ENCODE data around the gene KIF26A. TPM values are rescaled to one million over a fixed set of nuclear protein-coding genes. Genes with fewer than 3 reads are reported as not detected.
"Not testable (repeated sequence)": the region's sequence is repeated elsewhere in the genome, so short reads cannot be mapped to it uniquely, and the experiment has no call there.

The KIF26A gene
- total RNA-seq, 1 donor from 2014 or later = 6.3 TPM

DNA sequence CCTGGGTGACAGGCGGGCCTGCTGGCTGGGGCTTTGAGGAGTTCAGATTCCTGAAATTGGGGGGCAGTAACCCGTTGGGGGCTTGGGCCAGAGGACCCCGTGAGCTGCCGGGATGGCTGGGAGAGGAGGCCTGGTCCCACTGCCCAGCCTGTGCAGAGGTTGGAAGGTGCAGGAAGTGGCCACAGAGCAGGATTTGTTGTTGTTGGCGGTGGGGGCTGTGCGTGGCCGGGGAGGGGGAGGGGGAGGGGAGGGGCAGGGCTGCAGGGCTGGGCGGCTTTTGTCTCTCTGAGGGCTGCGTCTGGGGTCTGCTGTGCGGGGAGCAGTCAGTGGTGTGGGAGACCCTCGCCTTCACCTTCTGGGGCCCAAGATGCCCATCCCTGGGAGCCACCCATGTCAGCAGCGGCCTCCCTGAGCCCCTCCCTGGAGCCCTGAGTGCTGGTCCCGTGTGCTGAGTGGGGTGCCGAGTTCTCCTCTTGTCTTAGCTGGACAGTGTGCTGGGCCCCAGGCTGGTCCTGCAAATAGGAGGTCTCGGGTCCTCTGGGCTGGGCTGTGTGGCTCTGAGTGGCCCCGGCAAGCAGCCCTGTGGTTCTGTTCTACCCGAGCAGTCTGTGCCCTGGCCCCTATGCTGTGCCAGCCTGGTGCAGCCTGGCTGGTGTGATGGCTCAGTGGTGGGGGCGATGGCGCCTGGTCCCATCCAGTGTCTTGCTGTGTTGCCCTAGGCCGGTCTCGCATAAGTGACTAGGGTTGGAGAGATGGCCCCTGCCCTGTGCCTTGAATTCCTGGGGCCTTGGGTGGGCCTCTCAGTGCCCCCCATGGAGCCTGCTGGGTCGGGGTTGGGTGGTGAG, 10.3 kb downstream of the KIF26A start:
- peak; percentile 22 for DNase-seq
- intact Hi-C loops (cut with DNase I) = loop anchor here (10.0 kb wide), 1 partner anchor 226 kb away; no protein-coding TSS in a partner anchor
- ATAC-seq (ENCODE audit: poor library complexity) = no peak

GRCh38 chr14:104149278-104149595, 10.8 kb downstream of the KIF26A start:
- ATAC-seq (ENCODE audit: poor library complexity) = no peak
- intact Hi-C loops (cut with DNase I) = loop anchor here (10.0 kb wide), 1 partner anchor 226 kb away; no protein-coding TSS in a partner anchor
- no peak for DNase-seq

- ATAC-seq (ENCODE audit: poor library complexity) = peak; percentile 41
- DNase-seq = peak; percentile 59
- intact Hi-C loops (cut with DNase I) = loop anchor here (10.0 kb wide), 1 partner anchor 225 kb away; no protein-coding TSS in a partner anchor
Observed at GRCh38 chr14:104149617-104150135, 11.3 kb downstream of the KIF26A start.

DNA sequence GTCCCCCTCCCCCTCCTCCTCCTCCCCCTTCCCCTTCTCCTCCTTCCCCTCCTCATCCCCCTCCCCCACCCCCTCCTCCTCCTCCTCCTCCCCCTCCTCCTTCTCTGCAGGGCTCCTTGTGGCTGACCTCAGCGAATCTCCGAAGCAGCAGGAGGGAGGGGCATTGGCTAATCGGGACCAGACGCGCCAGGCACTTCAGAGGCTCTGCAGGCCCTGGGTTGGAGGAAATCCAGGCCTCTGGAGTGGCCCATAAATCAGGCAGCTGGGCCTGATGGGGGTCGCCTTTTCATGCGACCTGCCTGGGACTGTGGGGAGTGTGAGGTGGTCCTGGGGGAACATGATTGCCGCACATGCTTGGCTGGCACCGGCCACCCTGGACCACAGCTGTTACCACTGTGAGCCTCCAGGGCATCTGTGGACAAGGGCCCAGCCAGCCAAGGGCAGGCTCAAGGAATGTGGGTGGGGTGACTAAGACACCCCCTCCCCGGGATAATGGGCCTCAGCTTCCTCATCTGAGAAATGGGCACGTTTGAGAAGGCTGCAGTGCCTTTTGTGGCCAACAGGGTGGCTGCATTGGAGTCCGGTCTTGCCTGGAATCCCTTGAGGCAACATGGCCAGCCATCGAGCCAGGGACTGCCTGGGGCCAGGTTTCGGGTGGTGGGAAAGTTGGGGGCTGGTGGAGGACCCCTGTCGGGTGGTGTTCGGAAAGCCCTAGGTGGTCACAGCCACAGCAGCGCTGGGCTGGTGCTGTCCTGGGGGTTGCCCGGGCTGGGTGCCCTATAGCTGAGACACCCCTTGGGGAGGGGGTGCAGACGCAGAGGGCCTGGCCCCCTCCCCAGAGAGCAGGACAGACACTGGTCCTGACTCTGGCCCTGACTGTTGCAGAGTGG, 12.0 kb downstream of the KIF26A start:
- intact Hi-C loops (cut with DNase I) = no loop called here
- DNase-seq (no peak), ATAC-seq (ENCODE audit: poor library complexity) (peak; percentile 50)

DNA sequence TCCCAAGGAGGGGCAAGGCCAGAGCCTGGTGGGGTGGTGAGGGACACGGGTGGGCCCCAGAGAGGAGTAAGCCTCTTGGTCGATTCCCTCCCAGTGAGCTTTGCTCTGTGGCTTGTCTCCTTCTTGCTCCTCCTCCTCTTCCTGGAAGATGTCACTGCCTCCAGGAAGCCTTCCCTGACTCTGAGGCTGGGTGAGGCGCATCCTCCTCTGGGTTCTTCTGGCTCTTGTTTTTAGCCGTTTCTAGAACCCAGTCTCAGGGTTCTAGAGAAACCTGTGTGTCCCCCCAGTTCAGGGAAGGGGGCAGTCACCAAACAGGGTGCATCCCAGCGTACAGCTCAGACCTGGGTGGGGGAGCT, 12.6 kb downstream of the KIF26A start:
- DNase-seq (no peak), ATAC-seq (ENCODE audit: poor library complexity) (no peak)
- intact Hi-C loops (cut with DNase I) = no loop called here

GRCh38 chr14:104151566-104152245, 13.3 kb downstream of the KIF26A start:
- DNase-seq (no peak), ATAC-seq (ENCODE audit: poor library complexity) (no peak)
- intact Hi-C loops (cut with DNase I) = no loop called here

DNA sequence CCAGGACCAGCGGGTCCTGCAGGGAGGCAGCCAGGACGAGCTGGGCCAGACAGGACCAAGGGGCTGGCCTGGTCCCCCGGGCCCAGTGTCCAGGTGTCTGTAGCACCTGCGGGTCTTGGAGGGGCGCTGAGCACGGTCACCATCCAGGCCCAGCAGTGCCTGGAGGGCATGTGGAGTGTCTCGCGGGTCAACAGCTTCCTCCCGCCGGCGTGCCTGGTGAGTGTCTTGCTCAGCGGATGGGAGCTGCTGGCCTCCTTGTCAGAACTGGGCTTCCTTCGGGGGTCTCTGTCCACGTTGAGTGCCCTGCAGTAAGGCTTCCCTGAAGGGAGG, 13.8 kb downstream of the KIF26A start:
- DNase-seq (no peak), ATAC-seq (ENCODE audit: poor library complexity) (no peak)
- intact Hi-C loops (cut with DNase I) = no loop called here

DNA sequence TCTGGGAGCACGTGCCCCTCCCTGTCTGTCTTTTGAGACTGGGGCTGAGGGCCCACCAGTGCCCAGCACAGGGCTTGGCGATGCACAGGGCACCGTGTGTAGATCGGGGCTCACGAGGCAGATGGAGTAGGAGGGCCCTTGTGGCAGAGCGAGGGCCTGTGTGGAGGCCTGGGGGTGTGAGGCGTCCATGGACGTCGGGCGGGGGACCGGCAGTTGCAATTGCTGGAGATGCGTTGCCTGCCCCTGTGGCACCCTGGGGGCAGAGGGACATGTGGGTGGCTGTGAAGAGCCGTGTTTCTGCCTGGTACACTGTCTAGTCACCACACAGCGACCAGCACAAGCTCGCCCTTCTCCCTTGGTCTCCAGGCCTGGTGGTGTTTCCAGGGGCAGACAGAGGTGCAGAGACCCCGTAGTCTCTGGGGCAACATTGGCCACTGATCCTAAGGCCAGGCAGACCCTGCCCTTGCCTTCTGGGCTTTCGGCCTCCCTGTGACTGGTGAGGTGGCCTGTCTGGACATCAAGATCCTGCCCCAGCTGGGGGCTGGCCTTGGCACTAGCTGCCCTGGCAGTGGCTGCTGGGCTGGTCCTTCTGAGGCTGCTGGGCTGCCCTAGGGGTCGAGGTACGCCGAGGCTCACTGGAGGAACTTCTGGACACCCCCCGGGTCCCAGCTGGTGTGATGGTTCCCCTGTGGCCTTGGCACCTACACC, 14.5 kb downstream of the KIF26A start:
- DNase-seq (no peak), ATAC-seq (ENCODE audit: poor library complexity) (no peak)
- intact Hi-C loops (cut with DNase I) = no loop called here

DNA sequence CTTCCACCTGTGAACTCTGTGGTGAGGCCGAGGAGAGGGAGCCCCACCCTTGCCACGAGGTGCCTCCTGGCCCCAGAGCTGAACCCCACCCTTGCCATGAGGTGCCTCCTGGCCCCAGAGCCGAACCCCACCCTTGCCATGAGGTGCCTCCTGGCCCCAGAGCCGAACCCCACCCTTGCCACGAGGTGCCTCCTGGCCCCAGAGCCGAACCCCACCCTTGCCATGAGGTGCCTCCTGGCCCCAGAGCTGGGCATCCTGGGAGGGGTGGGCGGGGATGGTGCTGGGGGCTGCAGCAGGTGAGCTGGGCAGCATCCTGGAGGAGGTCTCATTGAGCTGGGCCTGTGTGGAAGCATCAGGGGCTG, 15.0 kb downstream of the KIF26A start:
- intact Hi-C loops (cut with DNase I); ATAC-seq (ENCODE audit: poor library complexity); DNase-seq: not testable (repeated sequence)

GRCh38 chr14:104154246-104154645, 15.9 kb downstream of the KIF26A start:
- no peak for ATAC-seq (ENCODE audit: poor library complexity)
- DNase-seq = no peak
- intact Hi-C loops (cut with DNase I) = no loop called here

- DNase-seq (peak; percentile 65), ATAC-seq (ENCODE audit: poor library complexity) (no peak)
- intact Hi-C loops (cut with DNase I) = no loop called here
Observed at GRCh38 chr14:104155513-104155912, 17.1 kb downstream of the KIF26A start.

GRCh38 chr14:104156142-104156541, 17.8 kb downstream of the KIF26A start:
- intact Hi-C loops (cut with DNase I) = no loop called here
- ATAC-seq (ENCODE audit: poor library complexity) = no peak
- DNase-seq = no peak

- intact Hi-C loops (cut with DNase I) = no loop called here
Observed at GRCh38 chr14:104157016-104157928, 18.9 kb downstream of the KIF26A start.

GRCh38 chr14:104158827-104159798, 20.7 kb downstream of the KIF26A start:
- DNase-seq (peak; percentile 77), ATAC-seq (ENCODE audit: poor library complexity) (peak; percentile 83)
- intact Hi-C loops (cut with DNase I) = no loop called here

More at GRCh38 chr14:104157016-104157928, 18.9 kb downstream of the KIF26A start:
- DNase-seq (no peak), ATAC-seq (ENCODE audit: poor library complexity) (no peak)

DNA sequence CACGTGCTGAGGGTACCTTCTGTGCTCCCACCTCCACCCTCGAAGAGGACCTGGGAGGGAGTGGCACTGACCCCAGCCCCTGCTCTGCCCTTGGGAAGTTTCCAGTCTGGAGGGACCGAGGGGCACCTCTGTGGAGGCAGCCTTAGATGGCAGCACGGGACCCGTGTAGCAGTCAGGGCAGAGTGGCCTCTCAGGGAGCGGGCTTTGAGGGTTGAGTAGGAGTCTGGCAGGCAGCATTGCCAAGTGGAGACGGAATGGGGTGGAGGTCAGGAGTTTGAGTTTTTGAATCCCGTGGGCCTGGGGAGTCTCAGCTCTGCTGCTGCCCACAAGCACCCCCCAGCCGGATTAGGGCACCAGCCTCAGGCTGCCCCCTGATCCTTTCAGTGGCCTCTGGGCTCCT, 21.6 kb downstream of the KIF26A start:
- no peak for ATAC-seq (ENCODE audit: poor library complexity)
- intact Hi-C loops (cut with DNase I) = no loop called here

DNA sequence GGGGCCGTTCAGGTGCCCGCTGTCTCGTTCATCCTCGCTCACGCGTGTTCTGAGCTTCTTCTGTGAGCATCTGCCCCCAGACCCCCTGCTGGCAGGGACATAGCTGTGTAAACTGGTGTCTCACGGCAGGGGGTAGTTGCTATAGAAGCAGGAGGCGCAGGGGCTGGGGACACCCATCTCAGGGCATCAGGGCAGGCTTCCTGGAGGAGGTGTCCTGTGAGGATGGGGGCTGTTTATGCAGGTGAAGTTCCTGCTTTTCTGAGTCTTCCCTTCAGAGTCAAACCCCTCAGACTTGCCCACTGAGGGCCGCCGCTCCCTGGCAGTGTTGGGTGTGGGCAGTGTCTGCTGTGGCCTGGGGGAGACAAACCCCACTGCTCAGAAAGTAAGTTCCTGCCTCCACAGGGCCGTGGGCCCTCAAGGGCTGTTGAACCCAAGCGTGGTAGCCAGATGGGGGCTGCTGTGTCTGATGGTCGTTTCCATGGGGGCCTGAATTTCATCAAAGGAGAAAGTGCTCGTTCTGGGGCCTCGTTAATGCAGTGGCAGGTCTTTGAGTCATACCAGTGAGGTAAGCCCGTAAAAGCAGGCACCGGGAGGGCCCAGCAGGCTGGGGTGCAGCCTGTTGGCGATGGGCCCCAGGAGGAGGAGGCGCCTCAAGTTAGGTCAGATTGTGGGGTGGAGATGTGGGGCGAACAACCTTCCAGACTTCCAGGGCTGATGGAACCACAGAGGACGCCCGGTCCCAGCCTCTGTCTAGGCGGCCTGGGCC, 23.4 kb downstream of the KIF26A start:
- intact Hi-C loops (cut with DNase I) = no loop called here
- no peak for ATAC-seq (ENCODE audit: poor library complexity)

More for the DNA sequence above, 21.6 kb downstream of the KIF26A start:
- DNase-seq = no peak

More for the DNA sequence above, 23.4 kb downstream of the KIF26A start:
- DNase-seq = no peak

Measured in Right ventricle myocardium superior (tissue), 1 donor.